GM19035 (cell line): ENCODE data around the gene SOX10.

Experiments
- ATAC-seq: cut with Tn5 transposase; IDR thresholded peaks from one replicate; pipeline ENCODE4 v1.9.1; 2021; ENCODE audit not compliant: unreplicated experiment

The SOX10 gene

DNA sequence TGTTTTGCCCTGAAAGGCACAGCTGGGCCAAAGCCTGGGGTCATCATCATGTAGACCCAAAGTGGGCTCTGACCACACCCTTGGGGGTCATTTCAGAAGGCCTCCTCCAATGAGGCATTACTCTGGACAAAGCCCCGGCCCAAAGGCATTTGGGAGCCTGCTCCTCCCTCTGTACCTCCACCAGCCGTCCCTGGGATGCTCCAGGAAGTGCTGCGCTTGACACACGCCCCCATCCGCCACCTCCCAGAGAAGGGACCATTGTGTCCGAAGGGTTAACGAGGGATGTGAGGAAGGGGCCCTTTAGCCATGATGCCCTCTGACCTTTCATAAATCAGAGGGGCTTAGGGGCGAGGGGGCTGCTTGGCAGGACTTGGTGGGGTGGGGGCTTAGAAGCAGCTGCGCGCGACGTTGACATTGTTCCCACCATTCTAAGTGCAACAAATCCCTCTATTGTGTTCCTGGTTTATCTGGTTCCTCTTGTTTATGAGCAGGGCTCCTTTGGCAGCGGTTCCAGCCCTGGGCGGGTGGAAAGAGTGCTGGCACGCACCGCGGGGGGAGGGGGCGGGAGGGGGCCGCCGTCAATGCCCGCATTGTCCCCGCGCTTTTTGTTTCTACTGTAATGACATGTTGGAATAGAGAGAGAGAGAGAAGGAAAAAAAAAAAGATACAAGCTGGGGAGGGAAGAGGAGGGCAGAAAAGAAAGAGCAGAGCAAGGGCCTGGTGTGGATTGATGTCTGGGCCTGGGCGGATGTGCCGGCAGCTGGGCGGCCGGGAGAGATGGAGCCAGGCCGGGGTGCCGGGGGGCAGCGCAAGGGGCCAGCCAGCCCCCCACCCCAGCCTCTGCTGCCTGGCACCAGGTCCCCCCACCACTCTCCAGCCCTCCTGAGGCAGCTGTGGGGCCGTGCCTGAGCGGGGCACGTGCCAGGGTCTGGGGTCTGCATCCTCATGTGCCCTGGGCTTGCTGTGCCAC, 32.1 kb upstream of the SOX10 start:
- no peak for ATAC-seq

GRCh38 chr22:38014083-38014482, 29.7 kb upstream of the SOX10 start:
- no peak for ATAC-seq

- ATAC-seq, result no peak
Measured at GRCh38 chr22:38012604-38013072, 28.3 kb upstream of the SOX10 start.

DNA sequence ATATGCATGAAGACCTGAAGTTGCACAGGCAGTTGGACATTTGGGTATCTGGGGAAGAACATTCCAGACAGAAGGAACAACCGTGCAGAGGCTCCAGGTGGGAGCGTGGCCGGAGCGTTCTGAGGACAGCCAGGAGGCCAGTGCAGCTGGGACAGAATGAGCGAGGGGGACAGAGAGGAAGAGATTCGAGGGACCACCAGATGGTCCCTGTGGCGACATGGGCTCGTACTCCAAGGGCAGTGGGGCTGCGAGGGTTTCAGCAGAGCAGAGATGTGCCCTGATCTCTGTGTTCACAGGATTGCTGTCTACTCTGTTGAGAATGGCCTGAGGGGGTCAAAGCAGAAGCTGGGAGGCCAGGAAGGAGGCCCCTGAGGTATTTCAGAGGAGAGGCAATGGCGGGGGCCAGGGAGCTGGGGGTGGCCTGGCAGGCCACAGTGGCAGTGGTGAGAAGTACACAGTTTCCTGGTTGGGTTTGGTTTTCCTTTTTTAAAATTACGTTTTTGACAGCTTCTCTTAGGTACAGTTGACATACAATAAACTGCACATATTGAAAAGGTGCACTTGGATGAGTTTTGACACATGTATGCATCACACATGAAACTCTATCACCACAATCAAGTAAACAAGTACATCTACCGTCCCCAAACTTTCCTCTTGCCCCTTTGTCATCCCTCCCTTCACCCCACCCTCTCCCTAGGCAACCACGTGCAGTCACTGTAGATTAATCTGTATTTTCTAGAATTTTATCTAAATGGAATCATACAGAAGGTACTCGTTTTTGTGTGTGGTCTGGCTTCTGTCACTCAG, 24.8 kb upstream of the SOX10 start:
- no peak for ATAC-seq

DNA sequence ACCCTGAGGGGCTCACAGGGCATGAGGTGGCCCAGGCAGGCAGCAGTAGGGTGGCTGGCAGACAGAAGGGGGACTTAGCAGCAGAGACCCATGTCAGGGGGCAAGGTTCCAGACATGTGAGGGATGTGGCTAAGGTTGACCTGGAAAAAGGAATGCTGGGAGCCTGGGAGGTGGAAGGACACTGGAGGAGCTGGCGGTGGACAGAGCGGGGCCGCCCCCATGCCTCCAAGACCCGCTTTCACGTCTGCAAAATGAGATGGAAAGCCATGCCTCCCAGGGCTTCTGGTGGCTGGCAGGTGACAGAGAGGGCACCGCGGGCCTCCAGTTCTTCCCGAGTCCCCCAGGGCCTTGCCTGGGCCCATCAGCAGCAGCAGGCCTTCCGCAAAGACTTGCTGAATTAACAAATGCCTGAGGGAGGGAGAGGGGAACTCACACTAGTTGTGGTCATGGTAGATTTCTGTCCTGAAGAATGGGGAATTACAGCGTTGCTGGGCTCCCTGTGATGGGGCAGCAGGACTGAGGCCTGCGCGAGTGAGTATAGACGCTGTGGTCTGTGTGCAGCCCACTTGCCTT, 23.1 kb upstream of the SOX10 start:
- ATAC-seq, result no peak

DNA sequence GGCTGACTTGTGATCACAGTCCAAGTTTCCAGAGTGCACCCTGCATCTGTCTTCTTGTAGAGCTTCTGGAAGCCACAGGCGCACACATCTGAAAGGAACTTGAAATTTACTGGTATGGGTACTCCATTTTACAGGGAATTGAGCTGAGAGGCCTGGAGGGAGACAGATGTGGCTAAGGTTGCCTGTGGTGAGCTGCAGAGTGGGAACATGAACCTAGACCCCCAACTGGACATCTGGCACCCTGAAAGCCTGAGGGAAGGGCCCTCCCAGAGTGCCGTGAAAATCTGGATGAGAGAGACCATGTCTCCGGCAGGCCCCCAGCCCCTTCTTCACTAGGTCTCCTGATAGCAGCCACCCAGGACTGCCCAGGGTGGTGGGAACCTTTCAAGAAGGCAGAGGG, 22.6 kb upstream of the SOX10 start:
- no peak for ATAC-seq

DNA sequence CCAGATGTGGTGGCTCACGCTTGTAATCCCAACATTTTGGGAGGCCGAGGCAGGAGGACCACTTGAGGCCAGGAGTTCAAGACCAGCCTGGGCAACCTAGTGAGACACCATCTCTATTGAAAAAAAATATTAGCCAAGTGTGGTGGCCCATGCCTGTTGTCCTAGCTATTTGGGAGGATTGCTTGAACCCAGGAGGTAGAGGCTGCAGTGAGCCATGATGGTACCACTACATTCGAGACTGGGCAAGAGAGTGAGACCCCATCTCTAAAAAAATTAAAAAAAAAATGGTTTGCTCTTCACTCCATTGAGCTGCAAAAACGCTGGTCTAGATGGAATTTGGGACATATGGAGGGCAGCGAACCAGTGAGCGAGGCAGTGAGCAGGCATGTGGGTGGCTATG, 21.6 kb upstream of the SOX10 start:
- ATAC-seq, result no peak

DNA sequence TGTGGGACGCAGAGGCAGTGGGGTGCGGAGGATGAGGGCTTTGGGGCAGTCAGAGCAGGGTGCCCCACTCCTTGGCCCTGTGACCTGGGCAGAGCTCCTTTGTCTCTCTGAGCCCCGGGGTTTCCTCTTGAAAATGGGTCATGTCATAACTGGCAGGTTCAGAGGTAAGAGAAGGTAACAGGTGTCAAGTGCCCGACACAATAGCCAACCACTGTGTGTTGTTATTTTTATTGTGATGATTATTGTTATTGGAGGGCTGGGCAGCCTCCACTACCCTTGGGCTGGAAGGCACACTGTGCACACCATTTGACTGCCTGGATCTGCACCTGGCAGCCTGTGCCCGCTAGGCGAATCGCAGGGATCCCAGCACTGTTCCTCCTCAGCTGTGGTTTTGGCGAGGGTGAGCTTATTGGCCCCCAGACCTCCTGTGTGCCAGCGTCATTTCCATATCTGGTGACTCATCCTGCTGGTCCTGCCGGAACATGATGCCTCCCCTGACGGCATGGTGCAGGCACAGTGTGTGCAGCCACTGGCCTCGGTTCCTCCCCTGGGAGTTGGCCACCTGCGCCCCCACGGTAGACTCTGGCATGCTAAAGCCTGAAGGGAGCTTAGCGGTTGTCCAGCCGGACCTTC, 15.4 kb upstream of the SOX10 start:
- ATAC-seq, result no peak

- ATAC-seq, result no peak
Measured at GRCh38 chr22:37999236-37999635, 14.9 kb upstream of the SOX10 start.

DNA sequence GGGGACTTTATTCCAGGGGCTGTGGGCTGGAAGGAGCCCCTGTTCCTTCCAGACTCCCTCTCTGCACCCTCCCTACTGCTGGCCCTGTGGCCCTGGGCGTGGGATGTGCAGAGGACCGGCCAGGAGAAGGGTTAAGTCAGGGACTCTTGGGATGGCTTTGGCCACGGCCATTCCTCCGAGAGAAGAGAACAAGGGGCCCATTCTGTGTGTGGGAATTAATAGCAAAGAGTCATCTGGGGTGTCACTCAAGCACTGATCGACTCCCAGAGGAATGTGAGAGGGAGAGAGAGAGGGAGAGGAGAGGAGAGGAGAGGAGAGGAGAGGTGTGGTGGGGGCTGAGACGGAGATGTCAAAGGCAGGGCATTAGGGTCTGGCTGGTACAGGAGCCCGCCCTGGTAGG, 14.2 kb upstream of the SOX10 start:
- ATAC-seq, result no peak

- no peak for ATAC-seq
Measured at GRCh38 chr22:37996515-37997246, 12.3 kb upstream of the SOX10 start.

GRCh38 chr22:37996079-37996478, 11.7 kb upstream of the SOX10 start:
- ATAC-seq, result no peak

DNA sequence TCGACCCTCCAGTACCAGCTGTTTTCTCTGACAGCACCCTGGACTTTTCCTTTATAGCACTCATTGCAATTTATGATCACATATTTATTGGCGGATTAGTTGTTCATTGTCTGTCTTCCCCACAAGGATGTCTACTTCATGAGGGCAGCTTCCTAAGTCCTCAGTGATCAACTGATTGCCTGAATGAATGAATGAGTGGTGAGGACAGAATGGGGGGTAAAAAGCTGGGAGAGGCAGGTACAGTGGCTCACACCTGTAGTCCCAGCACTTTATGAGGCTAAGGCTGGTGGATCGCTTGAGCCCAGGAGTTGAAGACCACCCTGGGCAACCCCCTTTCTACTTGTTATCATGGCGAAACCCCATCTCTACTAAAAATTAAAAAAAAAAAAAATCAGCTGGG, 11.1 kb upstream of the SOX10 start:
- no peak for ATAC-seq

- ATAC-seq, result no peak
Measured at GRCh38 chr22:37994982-37995381, 10.6 kb upstream of the SOX10 start.

DNA sequence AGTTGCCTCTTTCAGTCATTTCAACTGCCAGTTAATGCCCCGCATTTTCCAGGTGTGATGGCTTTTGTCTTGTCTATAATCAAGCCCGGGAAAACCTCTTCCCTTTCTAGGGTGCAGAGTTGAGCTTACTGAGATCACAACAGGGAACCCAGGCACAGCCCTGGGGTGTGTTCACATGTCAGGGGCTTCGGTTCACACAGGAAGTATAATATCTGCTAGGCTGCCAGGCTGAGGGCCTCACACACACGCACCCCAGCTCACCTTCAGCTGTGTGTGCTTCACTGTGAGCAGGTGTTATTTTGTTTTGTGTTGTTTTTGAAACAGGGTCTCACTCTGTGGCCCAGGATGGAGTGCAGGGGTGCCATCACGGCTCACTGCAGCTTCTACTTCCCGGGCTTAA, 9.7 kb upstream of the SOX10 start:
- no peak for ATAC-seq

GRCh38 chr22:37991731-37992442, 7.5 kb upstream of the SOX10 start:
- ATAC-seq, result no peak

- ATAC-seq, result no peak
Measured at GRCh38 chr22:37990862-37991261, 6.5 kb upstream of the SOX10 start.

- ATAC-seq, result no peak
Measured at GRCh38 chr22:37990301-37990700, 5.9 kb upstream of the SOX10 start.

DNA sequence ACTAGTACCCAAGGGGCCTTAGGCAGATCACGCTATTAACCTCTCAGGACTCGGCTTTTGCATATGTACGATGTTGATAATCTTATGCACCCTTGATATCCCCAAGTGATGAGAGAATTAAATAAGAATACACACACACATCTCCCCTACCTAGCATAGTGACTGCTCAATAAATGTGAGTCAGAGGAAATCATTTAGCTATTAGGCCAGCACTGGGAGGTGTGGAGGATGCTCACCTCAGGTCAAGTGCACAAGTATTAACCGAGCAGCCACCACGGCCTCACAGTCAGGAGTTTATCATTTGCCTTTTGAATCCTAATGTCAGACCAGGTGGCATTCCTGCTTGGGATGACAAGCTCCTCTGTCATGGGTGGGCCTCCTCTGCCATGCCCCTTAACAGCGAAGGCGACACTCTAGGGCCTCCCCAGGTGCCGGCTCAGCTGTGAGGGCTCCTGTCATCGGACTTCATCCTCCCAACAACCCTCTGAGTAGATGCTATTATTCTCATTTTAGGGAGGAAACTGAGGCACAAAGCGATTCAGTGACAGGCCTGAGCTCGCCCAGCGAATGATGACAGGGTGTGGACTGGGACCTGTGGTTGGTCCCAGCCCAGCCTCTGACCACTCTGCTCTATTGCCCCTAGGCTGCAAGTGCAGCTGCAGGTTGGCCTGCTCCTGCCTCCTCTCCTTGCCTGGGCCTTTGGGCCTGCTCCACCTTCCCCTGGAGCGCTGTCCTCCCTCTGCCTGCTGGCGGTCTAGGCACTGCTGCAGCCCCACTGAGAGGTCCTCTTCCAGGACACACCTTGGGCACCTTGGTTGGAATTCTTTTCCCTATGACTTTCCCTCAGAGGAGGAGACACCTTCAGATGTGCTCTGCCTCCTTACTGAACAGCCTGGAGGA, 5.0 kb upstream of the SOX10 start:
- ATAC-seq, result no peak
